ENCODE results near the gene RAB11FIP4. TPM values are rescaled to one million over a fixed set of nuclear protein-coding genes. Genes with fewer than 3 reads are reported as not detected.
A peak's percentile ranks its signal among the peaks of the same experiment; 100 is the strongest.
"Not testable (repeated sequence)": the region's sequence is repeated elsewhere in the genome, so short reads cannot be mapped to it uniquely, and the experiment has no call there.

The RAB11FIP4 gene
- total RNA-seq, 1 experiment from 2014 or later: 2.5 TPM

DNA sequence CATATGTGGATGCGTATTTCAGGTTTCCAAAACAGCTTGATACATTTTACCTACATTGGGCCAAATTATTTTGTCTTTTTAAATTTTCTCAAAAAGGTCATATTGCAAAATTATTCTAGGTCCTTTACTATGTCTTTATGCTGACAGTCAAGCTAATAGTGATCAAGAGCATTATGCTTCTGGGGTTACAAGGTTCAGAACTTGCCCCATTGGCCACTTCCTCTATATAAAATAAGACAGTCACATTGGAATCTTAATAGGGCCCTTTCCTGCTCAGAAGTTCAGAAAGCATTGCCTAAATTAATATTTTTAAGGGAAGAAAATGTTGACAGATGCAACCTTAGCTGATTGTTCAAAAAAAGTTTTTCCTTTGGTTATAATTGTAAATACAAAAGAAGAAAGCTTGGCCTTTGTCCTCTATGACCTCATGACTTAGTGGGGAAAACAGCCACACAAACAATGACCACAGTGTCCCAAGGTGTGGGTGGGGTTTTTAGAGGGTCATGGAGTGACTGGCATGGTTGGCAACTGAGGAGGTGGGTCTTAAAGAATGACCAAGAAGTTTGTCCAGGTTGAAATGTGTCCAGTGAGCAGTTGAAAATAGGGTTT, 11.8 kb upstream of the RAB11FIP4 start:
- Histone ChIP-seq H3K27ac (no peak overlapping the region), H3K36me3 (peaks cover 9% of the 10 kb centered on the region), H3K27me3 (replicated peaks) (no peaks in the 10 kb centered on the region), H3K4me1 (replicated peaks) (no peaks in the 10 kb centered on the region), H3K9me3 (replicated peaks) (no peaks in the 10 kb centered on the region), H3K4me3 (no peak overlapping the region)
- DNase-seq (ENCODE audit: low read depth in 1 of 2, low spot score in 2 of 2): no peak

GRCh38 chr17:31381165-31381668, 10.3 kb upstream of the RAB11FIP4 start:
- no peaks in the 10 kb centered on the region for H3K27me3 ChIP-seq (replicated peaks)

GRCh38 chr17:31382668-31383275, 8.7 kb upstream of the RAB11FIP4 start:
- not testable (repeated sequence) for DNase-seq (ENCODE audit: low read depth in 1 of 2, low spot score in 2 of 2); H3K27me3 ChIP-seq (replicated peaks); H3K4me3 ChIP-seq; H3K4me1 ChIP-seq (replicated peaks); H3K9me3 ChIP-seq (replicated peaks); H3K36me3 ChIP-seq; H3K27ac ChIP-seq

More at GRCh38 chr17:31381165-31381668, 10.3 kb upstream of the RAB11FIP4 start:
- no peaks in the 10 kb centered on the region for H3K9me3 ChIP-seq (replicated peaks)
- peaks cover 9% of the 10 kb centered on the region for H3K36me3 ChIP-seq
- DNase-seq (ENCODE audit: low read depth in 1 of 2, low spot score in 2 of 2): no peak
- H3K4me3 ChIP-seq: no peak overlapping the region
- H3K27ac ChIP-seq: no peak overlapping the region
- no peaks in the 10 kb centered on the region for H3K4me1 ChIP-seq (replicated peaks)

DNA sequence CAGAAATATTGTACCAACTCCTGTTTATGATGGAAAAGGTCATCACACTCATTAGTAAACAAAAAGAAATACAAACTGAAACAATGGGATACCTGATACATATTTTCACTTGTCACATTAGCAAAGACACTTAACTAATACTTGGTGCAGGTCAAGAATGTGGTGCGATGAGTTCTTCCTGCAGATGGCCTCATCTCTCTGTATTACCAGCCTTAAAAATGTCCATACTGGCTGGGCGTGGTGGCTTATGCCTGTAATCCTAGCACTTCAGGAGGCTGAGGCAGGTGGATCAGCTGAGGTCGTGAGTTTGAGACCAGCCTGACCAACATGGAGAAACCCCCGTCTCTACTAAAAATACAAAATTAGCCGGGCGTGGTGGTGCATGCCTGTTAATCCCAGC, 8.0 kb upstream of the RAB11FIP4 start:
- not testable (repeated sequence) for H3K4me3 ChIP-seq; H3K27me3 ChIP-seq (replicated peaks)

DNA sequence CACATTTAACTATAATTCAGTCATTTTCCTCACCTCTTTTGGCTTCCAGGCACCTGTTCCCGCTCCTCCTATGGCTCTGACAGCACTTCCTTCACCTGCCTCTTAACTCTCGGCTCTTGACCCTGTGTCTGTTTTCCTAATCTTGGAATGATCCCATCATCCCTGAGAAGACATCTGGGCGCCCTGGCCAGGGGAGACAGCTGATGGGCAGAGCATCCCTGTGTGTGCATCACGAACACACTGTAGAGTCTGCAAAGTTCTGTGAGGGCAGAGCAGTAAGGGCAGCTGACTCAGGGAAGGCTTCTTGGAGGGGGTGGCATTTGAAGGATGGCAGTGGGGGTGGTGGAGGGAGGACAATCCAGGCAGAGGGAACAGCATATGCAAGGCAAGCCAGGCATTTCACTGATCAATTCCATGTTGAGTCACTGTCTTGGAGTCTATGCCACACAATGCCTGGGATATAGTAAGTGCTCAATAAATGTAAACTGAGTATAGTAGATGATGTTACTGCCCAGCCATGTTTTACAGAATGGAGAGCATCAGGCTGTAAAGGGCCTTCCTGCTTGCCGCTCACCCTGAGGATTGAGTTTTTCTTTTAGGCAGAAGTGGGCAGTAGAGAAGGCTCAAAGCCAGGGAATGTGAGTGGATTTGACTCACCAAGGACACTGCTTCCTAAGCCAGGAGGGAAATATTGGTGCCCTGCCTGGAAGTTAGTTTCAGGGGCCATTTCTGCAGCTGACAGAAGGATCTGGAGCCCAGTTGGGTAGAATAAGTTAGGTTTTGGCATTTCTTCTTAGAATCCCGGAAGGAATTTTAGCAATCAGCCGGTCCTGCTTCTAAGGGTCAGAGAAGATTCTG, 5.8 kb upstream of the RAB11FIP4 start:
- Histone ChIP-seq H3K4me1 (replicated peaks) (no peaks in the 10 kb centered on the region), H3K36me3 (peaks cover 5% of the 10 kb centered on the region; the same call in 1 of the 2 replicates), H3K27ac (no peak overlapping the region), H3K27me3 (replicated peaks) (no peaks in the 10 kb centered on the region), H3K9me3 (replicated peaks) (no peaks in the 10 kb centered on the region), H3K4me3 (no peak overlapping the region)
- DNase-seq (ENCODE audit: low read depth in 1 of 2, low spot score in 2 of 2): no peak

More for the DNA sequence above, 8.0 kb upstream of the RAB11FIP4 start:
- not testable (repeated sequence) for H3K9me3 ChIP-seq (replicated peaks); H3K27ac ChIP-seq; H3K36me3 ChIP-seq; DNase-seq (ENCODE audit: low read depth in 1 of 2, low spot score in 2 of 2); H3K4me1 ChIP-seq (replicated peaks)

GRCh38 chr17:31386542-31387075, 4.9 kb upstream of the RAB11FIP4 start:
- no peaks in the 10 kb centered on the region for H3K9me3 ChIP-seq (replicated peaks)
- peaks cover 4% of the 10 kb centered on the region; the same call in 1 of the 2 replicates for H3K4me1 ChIP-seq (replicated peaks)
- DNase-seq (ENCODE audit: low read depth in 1 of 2, low spot score in 2 of 2): no peak
- no peak overlapping the region for H3K27ac ChIP-seq
- H3K27me3 ChIP-seq (replicated peaks): peaks cover 4% of the 10 kb centered on the region; the same call in 1 of the 2 replicates
- no peak overlapping the region for H3K4me3 ChIP-seq
- peaks cover 5% of the 10 kb centered on the region; the same call in 1 of the 2 replicates for H3K36me3 ChIP-seq

DNA sequence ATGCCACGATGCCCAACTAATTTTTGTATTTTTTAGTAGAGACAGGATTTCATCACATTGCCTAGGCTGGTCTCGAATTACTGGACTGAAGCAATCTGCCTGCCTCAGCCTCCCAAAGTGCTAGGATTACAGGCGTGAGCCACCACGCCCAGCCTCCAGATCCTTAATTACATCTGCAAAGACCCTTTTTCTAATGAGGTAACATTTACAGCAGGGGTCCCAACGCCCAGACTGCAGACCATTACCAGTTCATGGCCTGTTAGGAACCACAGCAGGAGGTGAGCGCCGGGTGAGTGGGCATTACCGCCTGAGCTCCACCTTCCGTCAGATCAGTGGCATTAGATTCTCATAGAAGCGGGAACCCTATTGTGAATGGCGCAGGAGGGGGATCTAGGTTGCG, 4.0 kb upstream of the RAB11FIP4 start:
- peaks cover 8% of the 10 kb centered on the region; the same call in 1 of the 2 replicates for H3K27me3 ChIP-seq (replicated peaks)
- H3K4me3 ChIP-seq: no peak overlapping the region
- peaks cover 11% of the 10 kb centered on the region for H3K4me1 ChIP-seq (replicated peaks)
- no peak overlapping the region for H3K27ac ChIP-seq
- H3K36me3 ChIP-seq: no peaks in the 10 kb centered on the region
- no peaks in the 10 kb centered on the region for H3K9me3 ChIP-seq (replicated peaks)
- no peak for DNase-seq (ENCODE audit: low read depth in 1 of 2, low spot score in 2 of 2)

DNA sequence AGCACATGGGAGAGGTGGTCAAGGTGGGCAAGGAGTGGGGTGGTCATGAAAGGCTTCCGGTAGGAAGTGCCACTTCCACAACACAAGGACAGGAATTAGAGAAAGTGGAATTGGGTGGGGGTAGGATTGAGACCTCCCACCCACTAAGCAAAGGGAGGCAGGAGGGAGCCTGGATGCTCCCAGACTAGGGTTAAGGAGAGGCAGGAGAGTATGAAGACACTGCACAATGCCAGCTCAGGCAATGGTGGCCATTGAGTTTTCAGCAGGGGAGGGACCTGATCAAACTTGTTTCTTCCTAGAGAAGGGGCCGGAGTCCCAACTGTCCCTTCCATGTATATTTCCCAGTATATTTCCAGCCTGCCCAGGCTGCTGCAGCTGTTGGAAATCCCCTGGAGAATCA, 3.1 kb upstream of the RAB11FIP4 start:
- no peak overlapping the region for H3K27ac ChIP-seq
- no peak for DNase-seq (ENCODE audit: low read depth in 1 of 2, low spot score in 2 of 2)
- H3K4me1 ChIP-seq (replicated peaks): peaks cover 12% of the 10 kb centered on the region
- no peak overlapping the region for H3K4me3 ChIP-seq
- H3K27me3 ChIP-seq (replicated peaks): peaks cover 9% of the 10 kb centered on the region
- no peaks in the 10 kb centered on the region for H3K9me3 ChIP-seq (replicated peaks)
- H3K36me3 ChIP-seq: no peaks in the 10 kb centered on the region

DNA sequence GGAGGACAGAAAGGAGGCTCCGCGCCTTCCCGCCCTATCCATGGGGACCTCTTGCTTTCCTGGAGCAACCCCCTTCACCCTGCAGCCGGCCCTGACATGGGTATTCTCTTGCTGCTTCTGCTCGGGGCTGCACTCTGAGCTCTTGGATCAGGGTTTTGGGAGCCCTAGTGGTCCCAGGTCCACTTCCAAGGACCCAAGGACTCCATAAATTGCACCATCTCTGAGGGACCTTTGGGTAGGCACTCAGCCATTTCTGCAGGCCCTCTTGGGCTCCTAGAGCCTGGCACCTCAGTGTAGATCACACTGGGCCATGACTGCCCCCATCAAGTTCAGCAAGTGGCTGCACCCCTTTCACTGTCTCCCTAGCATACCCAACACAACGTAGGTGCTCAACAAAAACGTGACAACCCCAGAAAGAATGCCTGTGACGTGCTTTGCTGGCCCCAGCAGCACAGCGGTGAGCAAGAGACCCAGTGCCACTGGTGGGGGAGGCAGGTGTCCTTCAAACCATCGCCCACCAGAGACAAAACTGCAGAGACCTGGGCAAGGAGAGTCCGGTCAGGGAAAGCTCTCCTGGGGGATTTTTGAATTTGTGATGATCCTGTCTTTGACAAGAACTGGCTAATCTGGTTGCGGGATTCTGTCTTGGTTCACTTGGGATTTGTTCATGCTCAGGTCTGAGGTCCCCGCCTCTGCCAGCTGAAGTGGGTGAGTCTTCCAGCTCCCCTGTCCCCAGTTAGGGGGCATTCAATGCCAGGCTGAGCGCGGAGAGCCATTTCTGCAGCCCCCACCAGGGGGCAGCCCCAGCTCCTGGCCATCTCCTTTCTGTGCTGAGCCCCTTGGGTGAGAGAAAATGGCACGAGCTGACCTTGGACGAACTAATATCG, 2.5 kb upstream of the RAB11FIP4 start:
- H3K4me3 ChIP-seq: no peak overlapping the region
- peaks cover 12% of the 10 kb centered on the region for H3K4me1 ChIP-seq (replicated peaks)
- H3K27ac ChIP-seq: no peak overlapping the region
- DNase-seq (ENCODE audit: low read depth in 1 of 2, low spot score in 2 of 2): peak in 1 of 2 experiments; percentile 38
- H3K27me3 ChIP-seq (replicated peaks): peaks cover 9% of the 10 kb centered on the region
- no peaks in the 10 kb centered on the region for H3K36me3 ChIP-seq
- no peaks in the 10 kb centered on the region for H3K9me3 ChIP-seq (replicated peaks)

DNA sequence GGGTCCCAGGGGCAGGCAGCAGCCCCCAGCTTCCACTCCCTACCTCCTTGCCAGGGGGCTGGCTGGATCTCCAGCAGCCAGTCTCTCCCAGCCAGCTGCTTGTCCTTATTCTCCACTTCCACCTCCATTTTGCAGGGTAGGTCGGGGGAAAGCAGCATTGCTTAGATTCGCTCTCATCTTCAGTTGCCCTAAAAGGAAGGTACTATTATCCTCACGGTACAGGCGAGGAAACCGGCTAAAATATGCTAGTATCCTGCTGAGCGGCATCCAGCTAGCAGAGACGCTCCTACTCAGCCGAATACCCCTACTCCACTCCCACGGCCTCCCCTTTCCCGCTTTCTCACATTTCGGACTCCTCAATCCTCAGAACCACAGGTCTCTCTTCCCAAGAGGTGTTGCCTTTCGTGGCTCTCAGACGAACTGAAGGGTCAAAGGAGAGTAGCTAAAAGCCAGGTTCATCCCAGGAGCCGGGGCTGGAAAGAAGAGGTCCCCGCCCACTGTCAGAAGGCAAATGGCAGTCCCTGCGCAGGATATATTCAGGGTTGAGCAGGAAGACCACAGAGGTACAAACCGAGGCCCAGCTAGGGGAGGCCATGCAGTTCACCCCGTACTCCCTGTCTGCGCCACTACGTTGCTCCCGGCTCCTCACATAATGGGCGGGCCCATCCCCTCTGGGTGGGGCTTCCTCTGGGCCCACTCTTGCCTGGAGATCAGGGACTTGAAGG, 1.7 kb upstream of the RAB11FIP4 start:
- Histone ChIP-seq H3K27ac (no peak overlapping the region), H3K27me3 (replicated peaks) (peaks cover 9% of the 10 kb centered on the region), H3K9me3 (replicated peaks) (no peaks in the 10 kb centered on the region), H3K4me3 (no peak overlapping the region), H3K4me1 (replicated peaks) (peaks cover 12% of the 10 kb centered on the region), H3K36me3 (no peaks in the 10 kb centered on the region)
- no peak for DNase-seq (ENCODE audit: low read depth in 1 of 2, low spot score in 2 of 2)

- no peaks in the 10 kb centered on the region for H3K36me3 ChIP-seq
- H3K4me3 ChIP-seq: no peak overlapping the region
- no peaks in the 10 kb centered on the region for H3K9me3 ChIP-seq (replicated peaks)
- DNase-seq (ENCODE audit: low read depth in 1 of 2, low spot score in 2 of 2): no peak
- peaks cover 13% of the 10 kb centered on the region for H3K27me3 ChIP-seq (replicated peaks)
- peaks cover 12% of the 10 kb centered on the region for H3K4me1 ChIP-seq (replicated peaks)
- H3K27ac ChIP-seq: no peak overlapping the region
These were observed 1.1 kb upstream of the RAB11FIP4 start for GRCh38 chr17:31390426-31390747.

DNA sequence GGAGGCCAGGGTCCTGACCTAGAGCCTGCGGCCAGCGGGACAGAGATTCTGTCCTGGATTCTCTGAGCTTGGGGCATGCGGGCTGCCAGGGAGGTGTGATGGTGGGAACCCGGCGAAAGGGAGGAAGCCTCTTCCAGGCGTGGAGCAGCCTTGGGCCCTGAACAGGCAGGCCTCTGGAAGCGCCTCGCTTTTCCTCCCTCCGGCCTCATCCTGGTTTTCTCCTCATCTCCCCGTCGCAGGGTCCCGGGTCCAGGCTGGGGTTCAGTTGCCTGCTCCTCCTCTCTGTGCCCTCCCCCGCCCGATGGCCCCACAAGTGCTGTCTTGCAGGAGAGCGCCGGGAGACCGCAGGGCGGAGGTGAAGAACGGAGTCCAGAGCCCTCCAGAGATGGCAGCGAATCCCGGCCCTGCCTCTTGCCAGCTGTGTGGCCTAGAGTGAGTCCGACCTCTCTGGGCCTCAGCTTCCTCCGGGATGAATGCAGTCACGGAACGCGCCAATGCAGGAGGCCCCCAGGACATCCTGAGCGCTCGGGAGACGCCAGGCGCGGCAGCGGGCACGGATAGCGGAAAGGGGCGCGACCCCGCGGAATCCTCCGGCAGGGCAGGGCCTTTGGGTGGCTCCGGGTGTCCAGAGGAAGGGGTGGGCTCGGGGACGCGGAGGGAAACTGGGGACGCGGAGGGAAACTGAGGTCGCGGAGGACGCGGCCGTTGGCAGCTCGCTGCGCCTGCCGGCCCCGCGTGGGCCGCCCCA, 553 bp upstream of the RAB11FIP4 start:
- H3K4me1 ChIP-seq (replicated peaks): peaks cover 12% of the 10 kb centered on the region
- H3K27me3 ChIP-seq (replicated peaks): peaks cover 14% of the 10 kb centered on the region
- peak overlapping the region; percentile 27 for H3K4me3 ChIP-seq
- no peaks in the 10 kb centered on the region for H3K9me3 ChIP-seq (replicated peaks)
- H3K27ac ChIP-seq: no peak overlapping the region
- no peaks in the 10 kb centered on the region for H3K36me3 ChIP-seq
- DNase-seq (ENCODE audit: low read depth in 1 of 2, low spot score in 2 of 2): no peak

Data from SJSA1 (cell line).